K562 (cell line): ENCODE results near the gene ABI3BP. TPM values are rescaled to one million over a fixed set of nuclear protein-coding genes. Genes with fewer than 3 reads are reported as not detected.

Source experiments
- ATAC-seq: fragments of 200-7000 bp; cut with Tn5 transposase; 3 replicates; pipeline ENCODE4 v1.9.1; 2020; ENCODE audit warnings: moderate library complexity
- BruUV-seq: library from RNA; stranded (reverse); fragments of 400-500 nt; replicated peaks from 2 replicates; lab custom pipeline; 2021; lab: Mats Ljungman, UMichigan
- CTCF ChIA-PET: fragments of 300-600 bp; formaldehyde crosslinking; extraction: SDS; loops from one replicate; lab custom pipeline; 2021; ENCODE audit warnings: low intra/inter-chr PET ratio; lab: Yijun Ruan, JAX
- POLR2A ChIA-PET: fragments of 300-600, 350-650 bp; sonication (Branson Sonifier 250); formaldehyde crosslinking; extraction: SDS; loops from one replicate; lab custom pipeline; 2021; ENCODE audit warnings: antibody characterized with exemption, inconsistent platforms; lab: Yijun Ruan, JAX
- DNase-seq, 4 experiments: peaks; one replicate each; pipeline versions ENCODE4 v3.0.0 to v3.0.0-alpha.2; 2011 to 2018; ENCODE audit warnings: low spot score in 3 of 4, mixed read lengths in 3 of 4; ENCODE audit errors: extremely low read depth in 1 of 4
- FAIRE-seq: peaks from 2 replicates; lab custom pipeline; 2011; peaks lifted over from hg19 to GRCh38; lab: Jason Lieb, UNC
- H2AFZ ChIP-seq: 2 replicates; pipeline ENCODE4 v1.6.0; 2011; ENCODE audit warnings: low read depth, low read length, control low read depth, inconsistent platforms
- H3K27ac ChIP-seq: fragments of 200-600 bp; 3 replicates; pipeline ENCODE4 v1.8.0; 2011; ENCODE audit warnings: low read depth, mild to moderate bottlenecking, control low read depth, inconsistent platforms, low read length, moderate library complexity, mixed read lengths; ENCODE audit errors: extremely low read depth
- H3K27me3 ChIP-seq, 2 experiments: fragments of 300-600 bp in 1 of 2; 2 replicates in 1 of 2; 3 replicates in 1 of 2; pipeline versions ENCODE4 v1.6.0 to v1.8.0; 2011; ENCODE audit warnings: inconsistent platforms in 2 of 2, low read length in 2 of 2, mild to moderate bottlenecking in 1 of 2, mixed read lengths in 1 of 2, moderate library complexity in 1 of 2; ENCODE audit not compliant: control insufficient read depth in 2 of 2, insufficient read depth in 2 of 2
- H3K36me3 ChIP-seq: fragments of 300-600 bp; 3 replicates; pipeline ENCODE4 v1.8.0; 2011; ENCODE audit warnings: mild to moderate bottlenecking, low read length, inconsistent platforms; ENCODE audit not compliant: control insufficient read depth, insufficient read depth
- H3K4me1 ChIP-seq, 2 experiments: fragments of 200-600 bp in 1 of 2; replicated peaks in 1 of 2; 2 replicates in 1 of 2; 3 replicates in 1 of 2; pipeline versions ENCODE4 v1.5.1 to v1.8.0; 2011; ENCODE audit warnings: inconsistent platforms in 2 of 2, low read length in 2 of 2, mild to moderate bottlenecking in 1 of 2, mixed read lengths in 1 of 2, moderate library complexity in 1 of 2; ENCODE audit not compliant: control insufficient read depth in 2 of 2, insufficient read depth in 2 of 2
- H3K4me2 ChIP-seq: 2 replicates; pipeline ENCODE4 v1.6.1; 2011; ENCODE audit warnings: low read length, control low read depth, inconsistent platforms, mixed read lengths; ENCODE audit not compliant: insufficient read depth
- H3K4me3 ChIP-seq: fragments of 200-600 bp; sonication (generic), shearing (Covaris generic); 2 replicates; pipeline ENCODE4 v1.5.1; 2016; ENCODE audit warnings: control low read depth, inconsistent platforms
- H3K79me2 ChIP-seq: fragments of 200-600 bp; 3 replicates; pipeline ENCODE4 v1.8.0; 2011; ENCODE audit warnings: low read length, inconsistent platforms; ENCODE audit not compliant: control insufficient read depth, insufficient read depth
- H3K9ac ChIP-seq, 2 experiments: 2 replicates each; pipeline versions ENCODE4 v1.6.0 to v1.6.1; 2011; ENCODE audit warnings: low read depth in 2 of 2, low read length in 2 of 2, control low read depth in 1 of 2, inconsistent platforms in 1 of 2, mild to moderate bottlenecking in 1 of 2, mixed read lengths in 1 of 2; ENCODE audit not compliant: insufficient read depth in 1 of 2
- H3K9me1 ChIP-seq: one replicate; pipeline ENCODE4 v1.6.0; 2011; ENCODE audit warnings: inconsistent platforms, mild to moderate bottlenecking, low read length, moderate library complexity; ENCODE audit not compliant: control insufficient read depth, insufficient read depth
- H3K9me3 ChIP-seq: replicated peaks from 2 replicates; pipeline ENCODE4 v1.5.1; 2011; ENCODE audit warnings: low read depth, low read length, inconsistent platforms; ENCODE audit not compliant: control insufficient read depth, insufficient read depth
- H4K20me1 ChIP-seq: replicated peaks from 2 replicates; pipeline ENCODE4 v1.6.1; 2011; ENCODE audit warnings: low read length, inconsistent platforms, mixed read lengths; ENCODE audit not compliant: control insufficient read depth, insufficient read depth
- EP300 ChIP-seq: IDR thresholded peaks from 2 replicates; pipeline ENCODE4 v1.6.1; 2012; ENCODE audit warnings: low read length, improper control_type of control experiment
- GABPB2 ChIP-seq: fragments of 250-450 bp; sonication (Bioruptor Pico); conservative IDR thresholded peaks from 2 replicates; pipeline ENCODE4 v1.5.1; 2021; ENCODE audit warnings: mild to moderate bottlenecking
- HLTF ChIP-seq: fragments of 450-650 bp; IDR thresholded peaks from 2 replicates; pipeline ENCODE4 v1.6.1; 2016
- LCOR ChIP-seq: sonication (generic); formaldehyde crosslinking; IDR thresholded peaks from 2 replicates; pipeline ENCODE4 v1.8.0; 2022; ENCODE audit warnings: mild to moderate bottlenecking, missing genetic modification reagents
- OTX1 ChIP-seq: fragments of 450-650 bp; formaldehyde crosslinking; IDR thresholded peaks from 2 replicates; pipeline ENCODE4 v1.4.0; 2022; ENCODE audit warnings: mild to moderate bottlenecking
- PTTG1 ChIP-seq: fragments of 450-650 bp; IDR thresholded peaks from 2 replicates; pipeline ENCODE4 v1.6.1; 2016; ENCODE audit warnings: low read depth, mild to moderate bottlenecking, missing genetic modification characterization, missing compliant biosample characterization
- RAD21 ChIP-seq, 2 experiments: fragments of 250-450 bp in 1 of 2; fragments of 450-650 bp in 1 of 2; sonication (Bioruptor Pico) in 1 of 2; formaldehyde crosslinking in 1 of 2; IDR thresholded peaks in 1 of 2; conservative IDR thresholded peaks in 1 of 2; 2 replicates each; pipeline versions ENCODE4 v1.4.0 to v1.8.0; 2020 to 2022; ENCODE audit warnings: mild to moderate bottlenecking in 2 of 2, moderate library complexity in 1 of 2
- SAP30 ChIP-seq: fragments of 200-600 bp; sonication (generic); IDR thresholded peaks from 2 replicates; pipeline ENCODE4 v1.6.1; 2012; ENCODE audit warnings: borderline replicate concordance, low read depth, mild to moderate bottlenecking, moderate library complexity, low read length, control low read depth, inconsistent platforms; ENCODE audit not compliant: insufficient read depth, poor library complexity, severe bottlenecking
- SETDB1 ChIP-seq: IDR thresholded peaks from one replicate; pipeline ENCODE4 v1.6.1; 2012; ENCODE audit warnings: low read length, control low read depth, inconsistent platforms
- ZNF785 ChIP-seq: fragments of 250-450 bp; sonication (Bioruptor Pico); IDR thresholded peaks from 2 replicates; pipeline ENCODE4 v1.4.0; 2020; ENCODE audit warnings: mild to moderate bottlenecking
- WGBS: fragments of 100-300 bp; shearing (Covaris generic); methylation state at CpG from one replicate; pipeline ENCODE4 v1.1.6; 2016; ENCODE audit warnings: low coverage, mixed read lengths; ENCODE audit not compliant: insufficient coverage; ENCODE audit errors: missing lambda C conversion rate; 5-methylcytosine and 5-hydroxymethylcytosine counted together
- in situ Hi-C: fragments of 300-500 bp; cut with MboI; formaldehyde crosslinking; loops from 4 replicates; pipeline ENCODE4 v1.15.0; 2018; ENCODE audit warnings: inconsistent platforms, mixed read lengths
- intact Hi-C: fragments of 100-400 bp; cut with micrococcal nuclease; formaldehyde crosslinking; loops from 2 replicates; pipeline ENCODE4 v1.14.2; 2022
- polyA plus RNA-seq, 8 experiments: library from polyadenylated mRNA; depleted of rRNA in 4 of 8; stranded (reverse) in 5 of 8; unstranded in 3 of 8; fragments of >200 nt; fragmentation: Nextera tagmentation in 2 of 8; fragmentation: Illumina TruSeq in 1 of 8; extraction: Ambion mirVana in 2 of 8; extraction: Trizol in 1 of 8; gene quantifications; 2 replicates each; pipeline versions ENCODE4 v1.2.1 to v1.2.3, GENCODE V29; 2011 to 2014; ENCODE audit warnings: inconsistent platforms in 1 of 8, missing spikeins in 1 of 8
- total RNA-seq, 7 experiments: library from RNA; depleted of rRNA in 6 of 7; stranded (reverse); fragments of >200 nt in 6 of 7; fragmentation: Illumina TruSeq in 2 of 7; extraction: Trizol in 2 of 7; gene quantifications; 2 replicates each; pipeline versions ENCODE4 v1.2.1 to v1.2.3, GENCODE V29; 2011 to 2021; ENCODE audit warnings: low replicate concordance in 1 of 7
- TF ChIP-seq, protein P1 (sequence below): fragments of 450-650 bp; IDR thresholded peaks from 2 replicates; pipeline ENCODE4 v1.6.1; 2016
- TF ChIP-seq, protein P2 (sequence below), 2 experiments: fragments of 150-350 bp in 1 of 2; IDR thresholded peaks; 2 replicates each; pipeline ENCODE4 v1.6.1; 2012 to 2016; ENCODE audit warnings: low read depth in 2 of 2, low read length in 2 of 2, mild to moderate bottlenecking in 1 of 2, moderate library complexity in 1 of 2
- TF ChIP-seq, protein P3 (sequence below): fragments of 450-650 bp; IDR thresholded peaks from 2 replicates; pipeline ENCODE4 v1.6.1; 2016; ENCODE audit warnings: low read depth, mild to moderate bottlenecking, moderate library complexity
- TF ChIP-seq, protein P4 (sequence below): fragments of 450-650 bp; IDR thresholded peaks from 2 replicates; pipeline ENCODE4 v1.6.1; 2016; ENCODE audit warnings: borderline replicate concordance

ABI3BP gene
- total and polyA plus RNA-seq, 9 of the 15 experiments (the other 6 are each of a cell fraction or from before 2014, with no cell fraction given), result 0.01 to 0.24 (median 0.06) TPM; not detected in 5

DNA sequence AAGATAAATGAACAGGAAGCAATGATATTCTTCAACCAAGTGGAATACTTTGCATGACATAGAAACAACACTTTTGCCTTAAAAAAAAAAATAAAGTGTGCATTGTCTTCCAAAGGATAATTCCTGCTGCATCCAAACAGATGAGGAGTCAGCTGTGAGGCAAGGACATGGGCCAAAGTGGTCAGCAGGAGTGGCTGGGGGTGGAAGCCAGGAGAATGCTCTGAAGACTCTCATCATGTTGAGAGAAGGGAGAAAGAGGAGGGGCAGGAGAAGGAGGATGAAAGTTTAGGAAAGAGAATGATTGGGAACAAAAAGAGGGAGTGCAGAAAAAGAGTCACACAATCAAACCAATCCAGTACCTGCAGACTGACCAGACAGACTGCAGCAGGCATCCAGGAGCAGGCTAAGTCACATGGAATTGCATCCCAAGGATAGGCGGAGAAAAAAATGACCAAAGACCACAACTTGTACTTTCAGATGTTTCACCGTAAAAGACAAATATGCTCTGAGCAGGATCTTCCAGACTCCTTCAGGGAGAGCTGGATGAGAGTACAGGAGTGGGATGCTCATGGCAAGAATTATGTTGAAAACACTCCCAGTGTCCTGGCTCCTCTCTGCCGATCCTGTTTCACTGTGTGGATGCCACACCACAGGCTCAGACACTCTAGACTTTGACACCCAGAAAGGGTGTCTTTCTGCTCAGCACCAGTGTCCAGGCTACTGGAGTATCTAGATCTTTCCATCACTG is 11.9 kb downstream of the ABI3BP start:
- DNase-seq (no peak), ATAC-seq (no peak), FAIRE-seq (no peak)
- 0% methylated on average over 3 of the region's 3 CpGs for WGBS
- Histone ChIP-seq H3K9me1 (no peaks in the 10 kb centered on the region), H3K4me3 (no peak overlapping the region), H3K9ac (no peak overlapping the region), H2AFZ (no peak overlapping the region), H3K9me3 (no peaks in the 10 kb centered on the region), H3K79me2 (no peaks in the 10 kb centered on the region), H3K4me1 (no peaks in the 10 kb centered on the region), H3K4me2 (no peak overlapping the region), H4K20me1 (no peaks in the 10 kb centered on the region), H3K36me3 (no peaks in the 10 kb centered on the region), H3K27ac (no peak overlapping the region), H3K27me3 (peaks cover 0 to 4% of the 10 kb centered on the region in 2 experiments; a peak in 2 of 5 replicates)
- no TSS peak for BruUV-seq
- CTCF ChIA-PET, result no interaction called here
- in situ Hi-C loops (no loop called here), intact Hi-C loops (no loop called here)
- POLR2A ChIA-PET, result interaction anchor here (0.7 kb wide), 1 partner anchor 250 kb away, joined by 3 read pairs; no protein-coding TSS in a partner anchor
- TF ChIP-seq, protein P1, sequence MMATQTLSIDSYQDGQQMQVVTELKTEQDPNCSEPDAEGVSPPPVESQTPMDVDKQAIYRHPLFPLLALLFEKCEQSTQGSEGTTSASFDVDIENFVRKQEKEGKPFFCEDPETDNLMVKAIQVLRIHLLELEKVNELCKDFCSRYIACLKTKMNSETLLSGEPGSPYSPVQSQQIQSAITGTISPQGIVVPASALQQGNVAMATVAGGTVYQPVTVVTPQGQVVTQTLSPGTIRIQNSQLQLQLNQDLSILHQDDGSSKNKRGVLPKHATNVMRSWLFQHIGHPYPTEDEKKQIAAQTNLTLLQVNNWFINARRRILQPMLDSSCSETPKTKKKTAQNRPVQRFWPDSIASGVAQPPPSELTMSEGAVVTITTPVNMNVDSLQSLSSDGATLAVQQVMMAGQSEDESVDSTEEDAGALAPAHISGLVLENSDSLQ, result no peak
- TF ChIP-seq, protein P2, sequence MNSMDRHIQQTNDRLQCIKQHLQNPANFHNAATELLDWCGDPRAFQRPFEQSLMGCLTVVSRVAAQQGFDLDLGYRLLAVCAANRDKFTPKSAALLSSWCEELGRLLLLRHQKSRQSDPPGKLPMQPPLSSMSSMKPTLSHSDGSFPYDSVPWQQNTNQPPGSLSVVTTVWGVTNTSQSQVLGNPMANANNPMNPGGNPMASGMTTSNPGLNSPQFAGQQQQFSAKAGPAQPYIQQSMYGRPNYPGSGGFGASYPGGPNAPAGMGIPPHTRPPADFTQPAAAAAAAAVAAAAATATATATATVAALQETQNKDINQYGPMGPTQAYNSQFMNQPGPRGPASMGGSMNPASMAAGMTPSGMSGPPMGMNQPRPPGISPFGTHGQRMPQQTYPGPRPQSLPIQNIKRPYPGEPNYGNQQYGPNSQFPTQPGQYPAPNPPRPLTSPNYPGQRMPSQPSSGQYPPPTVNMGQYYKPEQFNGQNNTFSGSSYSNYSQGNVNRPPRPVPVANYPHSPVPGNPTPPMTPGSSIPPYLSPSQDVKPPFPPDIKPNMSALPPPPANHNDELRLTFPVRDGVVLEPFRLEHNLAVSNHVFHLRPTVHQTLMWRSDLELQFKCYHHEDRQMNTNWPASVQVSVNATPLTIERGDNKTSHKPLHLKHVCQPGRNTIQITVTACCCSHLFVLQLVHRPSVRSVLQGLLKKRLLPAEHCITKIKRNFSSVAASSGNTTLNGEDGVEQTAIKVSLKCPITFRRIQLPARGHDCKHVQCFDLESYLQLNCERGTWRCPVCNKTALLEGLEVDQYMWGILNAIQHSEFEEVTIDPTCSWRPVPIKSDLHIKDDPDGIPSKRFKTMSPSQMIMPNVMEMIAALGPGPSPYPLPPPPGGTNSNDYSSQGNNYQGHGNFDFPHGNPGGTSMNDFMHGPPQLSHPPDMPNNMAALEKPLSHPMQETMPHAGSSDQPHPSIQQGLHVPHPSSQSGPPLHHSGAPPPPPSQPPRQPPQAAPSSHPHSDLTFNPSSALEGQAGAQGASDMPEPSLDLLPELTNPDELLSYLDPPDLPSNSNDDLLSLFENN (IDR thresholded peaks at IDR 0.05; ENCODE audit: low read depth in 2 of 2, low read length in 2 of 2), result no peak
- no peak for TF ChIP-seq ZNF785
- no peak for TF ChIP-seq GABPB2 (CRISPR knock-in tag)
- TF ChIP-seq OTX1 (CRISPR knock-in tag), result no peak
- TF ChIP-seq, protein P3, sequence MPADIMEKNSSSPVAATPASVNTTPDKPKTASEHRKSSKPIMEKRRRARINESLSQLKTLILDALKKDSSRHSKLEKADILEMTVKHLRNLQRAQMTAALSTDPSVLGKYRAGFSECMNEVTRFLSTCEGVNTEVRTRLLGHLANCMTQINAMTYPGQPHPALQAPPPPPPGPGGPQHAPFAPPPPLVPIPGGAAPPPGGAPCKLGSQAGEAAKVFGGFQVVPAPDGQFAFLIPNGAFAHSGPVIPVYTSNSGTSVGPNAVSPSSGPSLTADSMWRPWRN, result no peak
- no peak for TF ChIP-seq SETDB1
- TF ChIP-seq, protein P4, sequence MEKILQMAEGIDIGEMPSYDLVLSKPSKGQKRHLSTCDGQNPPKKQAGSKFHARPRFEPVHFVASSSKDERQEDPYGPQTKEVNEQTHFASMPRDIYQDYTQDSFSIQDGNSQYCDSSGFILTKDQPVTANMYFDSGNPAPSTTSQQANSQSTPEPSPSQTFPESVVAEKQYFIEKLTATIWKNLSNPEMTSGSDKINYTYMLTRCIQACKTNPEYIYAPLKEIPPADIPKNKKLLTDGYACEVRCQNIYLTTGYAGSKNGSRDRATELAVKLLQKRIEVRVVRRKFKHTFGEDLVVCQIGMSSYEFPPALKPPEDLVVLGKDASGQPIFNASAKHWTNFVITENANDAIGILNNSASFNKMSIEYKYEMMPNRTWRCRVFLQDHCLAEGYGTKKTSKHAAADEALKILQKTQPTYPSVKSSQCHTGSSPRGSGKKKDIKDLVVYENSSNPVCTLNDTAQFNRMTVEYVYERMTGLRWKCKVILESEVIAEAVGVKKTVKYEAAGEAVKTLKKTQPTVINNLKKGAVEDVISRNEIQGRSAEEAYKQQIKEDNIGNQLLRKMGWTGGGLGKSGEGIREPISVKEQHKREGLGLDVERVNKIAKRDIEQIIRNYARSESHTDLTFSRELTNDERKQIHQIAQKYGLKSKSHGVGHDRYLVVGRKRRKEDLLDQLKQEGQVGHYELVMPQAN, result no peak
- no peak for TF ChIP-seq HLTF
- no peak for TF ChIP-seq LCOR (CRISPR knock-in tag)
- no peak for TF ChIP-seq PTTG1 (tag)
- no peak for TF ChIP-seq RAD21 (CRISPR knock-in tag; conservative IDR thresholded peaks at IDR 0.05 in 1 of 2, IDR thresholded peaks at IDR 0.05 in 1 of 2)
- TF ChIP-seq EP300, result no peak
- no peak for TF ChIP-seq SAP30
